Fibroblast of lung (primary cell): ENCODE results near the gene MOCS3.

ENCODE experiments used
- CTCF ChIP-seq, 2 donors: IDR thresholded peaks in 1 of 2; conservative IDR thresholded peaks in 1 of 2; 1 replicate in 1 of 2; 2 replicates in 1 of 2; pipeline ENCODE4 v1.5.1; 2011 to 2012; ENCODE audit warnings: low read length in 2 of 2, control low read depth in 1 of 2, inconsistent platforms in 1 of 2, low read depth in 1 of 2, mild to moderate bottlenecking in 1 of 2
- EZH2 ChIP-seq: IDR thresholded peaks from 2 replicates; pipeline ENCODE4 v1.5.1; 2012; ENCODE audit warnings: low read length, control low read depth, mild to moderate bottlenecking; ENCODE audit errors: missing control alignments

DNA sequence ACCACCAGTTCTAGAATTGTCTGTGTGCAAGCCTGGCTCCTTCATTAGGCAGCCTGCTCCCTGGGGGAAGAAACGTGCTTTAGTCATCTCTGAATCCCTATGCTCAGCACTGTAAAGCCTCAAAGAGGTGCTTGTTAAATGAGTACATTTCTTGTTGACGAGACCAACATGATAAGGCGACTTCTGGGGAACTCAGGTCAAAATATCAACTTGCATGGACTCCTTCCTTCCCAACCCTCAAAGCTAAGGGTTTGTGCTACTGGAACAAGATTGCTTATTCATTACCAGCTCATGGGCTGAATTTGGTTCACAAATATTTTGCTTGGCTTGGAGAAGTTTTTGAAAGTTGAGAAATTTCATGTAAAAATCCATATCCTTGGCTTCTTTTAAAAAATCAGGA is 53.7 kb downstream of the MOCS3 start:
- TF ChIP-seq CTCF (conservative IDR thresholded peaks at IDR 0.05 in 1 of 2, IDR thresholded peaks at IDR 0.05 in 1 of 2; ENCODE audit: low read depth in 1 of 2, low read length in 2 of 2) = no peak
- TF ChIP-seq EZH2 = no peak
